ENCODE data around the gene EIF2B5.

DNA sequence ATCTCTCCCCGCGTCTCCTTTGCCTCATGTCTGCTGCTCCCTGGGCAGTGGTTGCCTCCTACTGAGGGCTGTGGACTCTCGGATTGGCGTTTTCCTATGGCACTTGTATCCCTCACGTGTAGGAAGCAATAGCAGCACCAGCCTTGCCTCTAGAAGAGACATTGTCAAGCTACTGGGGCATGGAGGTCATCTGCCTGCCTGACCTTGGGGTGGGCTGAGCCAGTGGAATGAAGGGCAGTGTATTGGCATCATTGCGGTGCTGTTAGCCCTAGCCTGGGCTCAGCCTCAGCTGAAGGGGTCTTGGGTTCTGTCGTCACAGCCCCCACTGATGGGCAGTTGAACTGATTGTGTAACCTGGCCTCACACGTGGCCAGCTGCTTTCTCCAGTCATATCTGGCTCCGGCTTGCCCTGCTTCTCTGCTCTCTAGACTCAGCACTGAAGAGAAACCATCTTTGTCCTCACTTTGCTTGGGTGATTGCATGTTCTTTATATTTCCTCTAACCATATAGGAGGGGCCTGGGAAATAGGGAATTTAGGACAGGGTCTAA is 58.9 kb downstream of the EIF2B5 start:
- TF ChIP-seq RAD21 (IDR thresholded peaks at IDR 0.05; ENCODE audit: low read depth): no peak
- TF ChIP-seq YY1 (IDR thresholded peaks at IDR 0.05; ENCODE audit: low read depth): no peak
- TF ChIP-seq, protein P1, sequence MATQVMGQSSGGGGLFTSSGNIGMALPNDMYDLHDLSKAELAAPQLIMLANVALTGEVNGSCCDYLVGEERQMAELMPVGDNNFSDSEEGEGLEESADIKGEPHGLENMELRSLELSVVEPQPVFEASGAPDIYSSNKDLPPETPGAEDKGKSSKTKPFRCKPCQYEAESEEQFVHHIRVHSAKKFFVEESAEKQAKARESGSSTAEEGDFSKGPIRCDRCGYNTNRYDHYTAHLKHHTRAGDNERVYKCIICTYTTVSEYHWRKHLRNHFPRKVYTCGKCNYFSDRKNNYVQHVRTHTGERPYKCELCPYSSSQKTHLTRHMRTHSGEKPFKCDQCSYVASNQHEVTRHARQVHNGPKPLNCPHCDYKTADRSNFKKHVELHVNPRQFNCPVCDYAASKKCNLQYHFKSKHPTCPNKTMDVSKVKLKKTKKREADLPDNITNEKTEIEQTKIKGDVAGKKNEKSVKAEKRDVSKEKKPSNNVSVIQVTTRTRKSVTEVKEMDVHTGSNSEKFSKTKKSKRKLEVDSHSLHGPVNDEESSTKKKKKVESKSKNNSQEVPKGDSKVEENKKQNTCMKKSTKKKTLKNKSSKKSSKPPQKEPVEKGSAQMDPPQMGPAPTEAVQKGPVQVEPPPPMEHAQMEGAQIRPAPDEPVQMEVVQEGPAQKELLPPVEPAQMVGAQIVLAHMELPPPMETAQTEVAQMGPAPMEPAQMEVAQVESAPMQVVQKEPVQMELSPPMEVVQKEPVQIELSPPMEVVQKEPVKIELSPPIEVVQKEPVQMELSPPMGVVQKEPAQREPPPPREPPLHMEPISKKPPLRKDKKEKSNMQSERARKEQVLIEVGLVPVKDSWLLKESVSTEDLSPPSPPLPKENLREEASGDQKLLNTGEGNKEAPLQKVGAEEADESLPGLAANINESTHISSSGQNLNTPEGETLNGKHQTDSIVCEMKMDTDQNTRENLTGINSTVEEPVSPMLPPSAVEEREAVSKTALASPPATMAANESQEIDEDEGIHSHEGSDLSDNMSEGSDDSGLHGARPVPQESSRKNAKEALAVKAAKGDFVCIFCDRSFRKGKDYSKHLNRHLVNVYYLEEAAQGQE (IDR thresholded peaks at IDR 0.05; ENCODE audit: low read depth): no peak
- TF ChIP-seq TEAD4 (IDR thresholded peaks at IDR 0.05): no peak
- no peak for TF ChIP-seq TCF12 (IDR thresholded peaks at IDR 0.05; ENCODE audit: low read depth)
- TF ChIP-seq, protein P2, sequence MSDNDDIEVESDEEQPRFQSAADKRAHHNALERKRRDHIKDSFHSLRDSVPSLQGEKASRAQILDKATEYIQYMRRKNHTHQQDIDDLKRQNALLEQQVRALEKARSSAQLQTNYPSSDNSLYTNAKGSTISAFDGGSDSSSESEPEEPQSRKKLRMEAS (IDR thresholded peaks at IDR 0.05): no peak
- TF ChIP-seq CREB1 (IDR thresholded peaks at IDR 0.05; ENCODE audit: low read depth): no peak
- TF ChIP-seq TAF1 (IDR thresholded peaks at IDR 0.05; ENCODE audit: low read depth): no peak
- no peak for TF ChIP-seq EP300 (IDR thresholded peaks at IDR 0.05; ENCODE audit: borderline replicate concordance)
- TF ChIP-seq ZBTB7A (IDR thresholded peaks at IDR 0.05; ENCODE audit: low read depth): no peak
- no peak for TF ChIP-seq NFIC (IDR thresholded peaks at IDR 0.05)
- no peak for TF ChIP-seq EGR1 (IDR thresholded peaks at IDR 0.05)

Measured in Ishikawa (cell line).